ENCODE results near the gene PRRX2.

PRRX2 gene

DNA sequence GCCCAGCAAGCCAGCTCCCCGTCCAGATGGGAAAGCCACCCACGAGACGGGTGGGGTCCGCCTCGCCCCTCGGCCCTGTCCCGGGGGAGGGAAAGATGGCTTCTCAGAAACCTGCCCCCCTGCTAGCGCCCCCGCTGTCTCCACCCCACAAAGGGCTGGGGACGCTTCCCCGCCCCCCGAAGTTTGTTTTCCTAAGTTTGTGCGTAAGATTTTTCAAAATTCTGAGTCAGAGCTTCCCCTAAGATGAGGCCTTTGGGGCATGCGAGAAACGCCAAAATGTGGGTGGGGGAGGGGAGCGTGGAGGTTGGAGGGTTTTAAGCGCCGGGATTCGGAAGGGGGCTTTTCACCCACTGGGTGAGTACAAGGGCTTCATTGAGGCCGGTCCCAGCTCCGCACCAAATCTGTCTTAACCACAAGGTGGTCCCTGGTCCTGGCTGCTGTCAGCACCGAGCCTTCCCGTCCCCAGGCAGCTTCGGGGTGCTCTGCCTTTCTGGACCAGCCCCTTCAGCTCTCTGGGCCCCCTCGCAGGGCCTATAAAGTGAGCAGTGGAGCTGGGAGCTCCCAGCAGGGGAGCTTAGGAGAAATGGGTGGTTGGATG, 32.3 kb downstream of the PRRX2 start:
- peaks cover 7% of the 10 kb centered on the region for H3K4me1 ChIP-seq (ENCODE audit: insufficient read depth, low read length)
- peak overlapping the region; percentile 30 for H3K4me3 ChIP-seq (ENCODE audit: low read length)
- H3K9me3 ChIP-seq (ENCODE audit: low read length), result no peaks in the 10 kb centered on the region
- H2AFZ ChIP-seq (ENCODE audit: low read depth, low read length), result peak overlapping the region; percentile 51
- peaks cover 59% of the 10 kb centered on the region for H3K27me3 ChIP-seq (ENCODE audit: insufficient read depth, low read length)
- H3K36me3 ChIP-seq (ENCODE audit: insufficient read depth, low read length), result no peaks in the 10 kb centered on the region

DNA sequence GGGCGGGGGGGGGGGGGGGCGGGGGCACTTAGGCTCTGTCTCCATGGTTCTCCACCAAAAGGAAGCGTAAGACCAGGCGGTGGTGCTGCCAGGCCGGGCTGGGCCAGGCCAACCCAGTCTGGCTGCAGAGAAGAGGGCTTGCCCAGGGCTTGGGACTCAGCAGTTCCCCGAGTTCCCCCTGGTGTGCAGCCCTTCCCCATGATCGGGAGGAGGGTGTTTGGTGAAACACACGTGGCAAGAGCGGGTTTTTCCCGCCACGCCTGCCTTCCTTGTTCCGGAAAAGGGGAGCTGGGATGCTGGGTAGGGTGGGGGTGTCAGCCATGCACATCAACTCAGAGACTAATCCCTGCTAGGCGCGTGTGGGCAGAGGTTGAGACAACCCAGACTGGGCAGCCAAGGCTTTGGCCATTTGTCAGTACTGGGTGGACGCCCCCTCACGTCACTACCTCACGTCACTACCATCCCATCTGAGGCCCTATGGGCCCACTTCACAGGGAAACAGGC, 32.9 kb downstream of the PRRX2 start:
- Histone ChIP-seq H3K4me1 (ENCODE audit: insufficient read depth, low read length) (peaks cover 7% of the 10 kb centered on the region), H2AFZ (ENCODE audit: low read depth, low read length) (no peak overlapping the region), H3K9me3 (ENCODE audit: low read length) (no peaks in the 10 kb centered on the region), H3K4me3 (ENCODE audit: low read length) (no peak overlapping the region), H3K27me3 (ENCODE audit: insufficient read depth, low read length) (peaks cover 61% of the 10 kb centered on the region), H3K36me3 (ENCODE audit: insufficient read depth, low read length) (no peaks in the 10 kb centered on the region)

DNA sequence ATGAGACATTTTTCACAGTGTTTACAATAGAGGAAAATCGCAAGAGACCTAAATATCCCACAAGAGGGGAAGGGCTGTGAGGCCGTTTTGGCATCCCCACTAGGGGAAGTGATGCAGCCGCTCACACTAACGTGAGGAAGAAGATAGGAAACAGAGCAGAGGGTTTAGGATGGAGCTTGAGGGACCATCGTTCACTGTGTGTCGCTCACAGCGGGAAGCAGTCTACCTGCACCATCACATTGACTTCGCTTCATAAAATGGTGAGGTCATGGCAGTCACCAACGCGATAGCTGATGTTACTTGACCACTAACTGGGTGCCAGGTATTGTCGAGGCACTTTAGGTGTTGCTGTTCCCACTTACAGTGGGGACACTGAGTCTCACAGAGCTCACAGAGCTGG, 35.6 kb downstream of the PRRX2 start:
- Histone ChIP-seq H3K9me3 (ENCODE audit: low read length) (no peaks in the 10 kb centered on the region), H3K27me3 (ENCODE audit: insufficient read depth, low read length) (peaks cover 48% of the 10 kb centered on the region)

GRCh38 chr9:129701549-129701948, 36.1 kb downstream of the PRRX2 start:
- H3K4me3 ChIP-seq (ENCODE audit: low read length), result no peak overlapping the region
- H3K4me1 ChIP-seq (ENCODE audit: insufficient read depth, low read length), result peaks cover 7% of the 10 kb centered on the region
- H2AFZ ChIP-seq (ENCODE audit: low read depth, low read length), result no peak overlapping the region
- H3K36me3 ChIP-seq (ENCODE audit: insufficient read depth, low read length), result no peaks in the 10 kb centered on the region
- H3K27me3 ChIP-seq (ENCODE audit: insufficient read depth, low read length), result peaks cover 44% of the 10 kb centered on the region
- H3K9me3 ChIP-seq (ENCODE audit: low read length), result no peaks in the 10 kb centered on the region

More for the DNA sequence above, 35.6 kb downstream of the PRRX2 start:
- H3K4me1 ChIP-seq (ENCODE audit: insufficient read depth, low read length), result peaks cover 7% of the 10 kb centered on the region
- no peaks in the 10 kb centered on the region for H3K36me3 ChIP-seq (ENCODE audit: insufficient read depth, low read length)
- H2AFZ ChIP-seq (ENCODE audit: low read depth, low read length), result no peak overlapping the region
- H3K4me3 ChIP-seq (ENCODE audit: low read length), result no peak overlapping the region

GRCh38 chr9:129702589-129703520, 37.4 kb downstream of the PRRX2 start:
- H3K27me3 ChIP-seq (ENCODE audit: insufficient read depth, low read length), result peaks cover 34% of the 10 kb centered on the region
- H3K4me3 ChIP-seq (ENCODE audit: low read length), result no peak overlapping the region
- no peaks in the 10 kb centered on the region for H3K36me3 ChIP-seq (ENCODE audit: insufficient read depth, low read length)
- no peaks in the 10 kb centered on the region for H3K9me3 ChIP-seq (ENCODE audit: low read length)
- H2AFZ ChIP-seq (ENCODE audit: low read depth, low read length), result no peak overlapping the region
- peaks cover under 1% of the 10 kb centered on the region for H3K4me1 ChIP-seq (ENCODE audit: insufficient read depth, low read length)

GRCh38 chr9:129703667-129704355, 38.4 kb downstream of the PRRX2 start:
- no peak overlapping the region for H3K4me3 ChIP-seq (ENCODE audit: low read length)
- H2AFZ ChIP-seq (ENCODE audit: low read depth, low read length), result no peak overlapping the region
- H3K9me3 ChIP-seq (ENCODE audit: low read length), result no peaks in the 10 kb centered on the region
- peaks cover 2% of the 10 kb centered on the region for H3K4me1 ChIP-seq (ENCODE audit: insufficient read depth, low read length)
- H3K36me3 ChIP-seq (ENCODE audit: insufficient read depth, low read length), result no peaks in the 10 kb centered on the region
- H3K27me3 ChIP-seq (ENCODE audit: insufficient read depth, low read length), result peaks cover 25% of the 10 kb centered on the region

GRCh38 chr9:129704807-129705206, 39.4 kb downstream of the PRRX2 start:
- Histone ChIP-seq H3K36me3 (ENCODE audit: insufficient read depth, low read length) (no peaks in the 10 kb centered on the region), H2AFZ (ENCODE audit: low read depth, low read length) (no peak overlapping the region), H3K27me3 (ENCODE audit: insufficient read depth, low read length) (peaks cover 15% of the 10 kb centered on the region), H3K9me3 (ENCODE audit: low read length) (no peaks in the 10 kb centered on the region), H3K4me3 (ENCODE audit: low read length) (no peak overlapping the region), H3K4me1 (ENCODE audit: insufficient read depth, low read length) (peaks cover 3% of the 10 kb centered on the region)

DNA sequence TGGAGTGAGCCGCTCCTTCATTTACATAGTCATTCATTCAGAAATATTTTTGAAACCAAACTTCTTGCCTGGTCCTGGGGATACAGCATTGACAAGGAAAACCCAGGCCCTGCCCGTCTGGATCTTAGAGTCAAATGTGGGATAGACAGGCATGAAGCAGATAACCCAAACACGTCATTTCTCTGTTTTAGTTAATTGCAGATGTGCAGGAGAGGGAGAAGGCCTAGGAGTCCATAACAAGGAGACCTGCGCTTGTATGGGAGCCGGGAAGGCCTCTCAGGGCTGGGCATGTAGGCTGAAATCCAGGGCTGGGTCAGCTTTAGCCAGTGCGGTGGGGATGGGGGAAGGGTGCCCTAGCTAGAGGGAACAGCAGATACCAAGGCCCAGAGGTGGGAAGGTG, 43.3 kb downstream of the PRRX2 start:
- Histone ChIP-seq H3K36me3 (ENCODE audit: insufficient read depth, low read length) (no peaks in the 10 kb centered on the region), H3K27me3 (ENCODE audit: insufficient read depth, low read length) (peaks cover 4% of the 10 kb centered on the region), H3K4me3 (ENCODE audit: low read length) (no peak overlapping the region), H3K4me1 (ENCODE audit: insufficient read depth, low read length) (peaks cover 7% of the 10 kb centered on the region), H3K9me3 (ENCODE audit: low read length) (no peaks in the 10 kb centered on the region), H2AFZ (ENCODE audit: low read depth, low read length) (no peak overlapping the region)

- no peak overlapping the region for H3K4me3 ChIP-seq (ENCODE audit: low read length)
- H2AFZ ChIP-seq (ENCODE audit: low read depth, low read length), result no peak overlapping the region
- H3K9me3 ChIP-seq (ENCODE audit: low read length), result no peaks in the 10 kb centered on the region
- peaks cover 2% of the 10 kb centered on the region for H3K27me3 ChIP-seq (ENCODE audit: insufficient read depth, low read length)
- no peaks in the 10 kb centered on the region for H3K36me3 ChIP-seq (ENCODE audit: insufficient read depth, low read length)
- H3K4me1 ChIP-seq (ENCODE audit: insufficient read depth, low read length), result peaks cover 7% of the 10 kb centered on the region
Measured at GRCh38 chr9:129709438-129710168, 44.2 kb downstream of the PRRX2 start.

GRCh38 chr9:129710169-129710453, 44.7 kb downstream of the PRRX2 start:
- no peak overlapping the region for H3K4me3 ChIP-seq (ENCODE audit: low read length)
- H3K9me3 ChIP-seq (ENCODE audit: low read length), result no peaks in the 10 kb centered on the region
- H3K36me3 ChIP-seq (ENCODE audit: insufficient read depth, low read length), result no peaks in the 10 kb centered on the region
- H3K27me3 ChIP-seq (ENCODE audit: insufficient read depth, low read length), result no peaks in the 10 kb centered on the region
- H2AFZ ChIP-seq (ENCODE audit: low read depth, low read length), result no peak overlapping the region
- H3K4me1 ChIP-seq (ENCODE audit: insufficient read depth, low read length), result peaks cover 7% of the 10 kb centered on the region

GRCh38 chr9:129712634-129713401, 47.4 kb downstream of the PRRX2 start:
- no peak overlapping the region for H3K4me3 ChIP-seq (ENCODE audit: low read length)
- H3K9me3 ChIP-seq (ENCODE audit: low read length), result no peaks in the 10 kb centered on the region
- H3K4me1 ChIP-seq (ENCODE audit: insufficient read depth, low read length), result peaks cover 7% of the 10 kb centered on the region
- H3K36me3 ChIP-seq (ENCODE audit: insufficient read depth, low read length), result no peaks in the 10 kb centered on the region
- no peaks in the 10 kb centered on the region for H3K27me3 ChIP-seq (ENCODE audit: insufficient read depth, low read length)
- peak overlapping the region; percentile 71 for H2AFZ ChIP-seq (ENCODE audit: low read depth, low read length)

DNA sequence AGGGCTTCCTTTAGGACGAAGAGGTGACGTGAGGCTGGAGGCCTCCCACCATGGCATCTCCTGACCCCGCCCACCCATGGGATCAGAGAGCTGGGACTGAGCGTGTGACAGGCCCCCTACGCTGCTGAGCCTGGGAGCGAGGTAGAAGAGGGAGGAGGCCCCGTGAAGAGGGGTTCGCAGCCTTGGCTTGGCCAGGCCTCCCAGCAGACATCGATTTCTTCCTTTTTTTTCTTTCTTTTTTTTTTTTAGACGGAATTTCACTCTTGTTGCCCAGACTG, 47.9 kb downstream of the PRRX2 start:
- Histone ChIP-seq H2AFZ (ENCODE audit: low read depth, low read length) (no peak overlapping the region), H3K27me3 (ENCODE audit: insufficient read depth, low read length) (no peaks in the 10 kb centered on the region), H3K36me3 (ENCODE audit: insufficient read depth, low read length) (no peaks in the 10 kb centered on the region), H3K4me1 (ENCODE audit: insufficient read depth, low read length) (peaks cover 7% of the 10 kb centered on the region), H3K9me3 (ENCODE audit: low read length) (no peaks in the 10 kb centered on the region), H3K4me3 (ENCODE audit: low read length) (no peak overlapping the region)

Data from neuron (in vitro differentiated cells).